ENCODE data around the gene EGF.

GRCh38 chr4:109967798-109968520, 55.3 kb downstream of the EGF start:
- TF ChIP-seq CTCF (IDR thresholded peaks at IDR 0.05), result no peak
- TF ChIP-seq POLR2A (IDR thresholded peaks at IDR 0.05), result no peak
